HepG2 (cell line): ENCODE measurements around the gene PEA15. TPM values are rescaled to one million over a fixed set of nuclear protein-coding genes. Genes with fewer than 3 reads are reported as not detected.
A peak's percentile ranks its signal among the peaks of the same experiment; 100 is the strongest.

Experiments
- AFF4 ChIP-seq: sonication (generic); formaldehyde crosslinking; IDR thresholded peaks from 2 replicates; pipeline ENCODE4 v1.4.0; 2020; ENCODE audit warnings: missing genetic modification reagents
- ATF6 ChIP-seq: sonication (generic); formaldehyde crosslinking; conservative IDR thresholded peaks from 2 replicates; pipeline ENCODE4 v1.4.0; 2020; ENCODE audit warnings: missing genetic modification reagents
- GLMP ChIP-seq: sonication (generic); formaldehyde crosslinking; IDR thresholded peaks from 2 replicates; pipeline ENCODE4 v1.9.0; 2021; ENCODE audit warnings: missing genetic modification reagents, mild to moderate bottlenecking, borderline replicate concordance
- HINFP ChIP-seq: sonication (generic); formaldehyde crosslinking; IDR thresholded peaks from 2 replicates; pipeline ENCODE4 v1.4.0; 2020; ENCODE audit warnings: low read depth, mild to moderate bottlenecking, missing genetic modification reagents
- HNRNPK ChIP-seq: fragments of 200-400 bp; formaldehyde crosslinking; IDR thresholded peaks from 2 replicates; pipeline ENCODE4 v1.6.1; 2018; ENCODE audit warnings: low read length, low read depth, moderate library complexity, mild to moderate bottlenecking; ENCODE audit not compliant: poor library complexity, severe bottlenecking
- KDM5A ChIP-seq: fragments of 200-600 bp; sonication (generic); IDR thresholded peaks from 2 replicates; pipeline ENCODE4 v1.7.0; 2018; ENCODE audit warnings: antibody characterized with exemption, mild to moderate bottlenecking, low read length, borderline replicate concordance
- PRPF4 ChIP-seq: fragments of 200-400 bp; formaldehyde crosslinking; IDR thresholded peaks from 2 replicates; pipeline ENCODE4 v1.6.1; 2016; ENCODE audit warnings: low read length, low read depth; ENCODE audit not compliant: poor library complexity, severe bottlenecking
- SNAPC4 ChIP-seq: sonication (generic); formaldehyde crosslinking; IDR thresholded peaks from 2 replicates; pipeline ENCODE4 v1.4.0; 2020; ENCODE audit warnings: mild to moderate bottlenecking, missing genetic modification reagents
- ZNF343 ChIP-seq: sonication (generic); formaldehyde crosslinking; IDR thresholded peaks from 2 replicates; pipeline ENCODE4 v1.4.0; 2020; ENCODE audit warnings: mild to moderate bottlenecking, missing genetic modification reagents
- ZNF567 ChIP-seq: sonication (generic); formaldehyde crosslinking; IDR thresholded peaks from 2 replicates; pipeline ENCODE4 v1.8.1; 2023; ENCODE audit warnings: mild to moderate bottlenecking, missing genetic modification reagents, borderline replicate concordance
- ZSCAN20 ChIP-seq: sonication (generic); formaldehyde crosslinking; IDR thresholded peaks from 2 replicates; pipeline ENCODE4 v1.4.0; 2020; ENCODE audit warnings: missing genetic modification reagents, mild to moderate bottlenecking, borderline replicate concordance
- polyA plus RNA-seq, 8 experiments: library from polyadenylated mRNA; depleted of rRNA in 3 of 8; stranded (reverse) in 7 of 8; unstranded in 1 of 8; fragments of >200 nt; fragmentation: Illumina TruSeq in 4 of 8; extraction: Trizol in 4 of 8; gene quantifications; 2 replicates each; pipeline versions ENCODE4 v1.2.1 to v1.2.3, GENCODE V29; 2011 to 2016; ENCODE audit warnings: low read depth in 4 of 8, missing spikeins in 1 of 8, mixed read lengths in 1 of 8; ENCODE audit not compliant: insufficient read depth in 1 of 8
- total RNA-seq, 5 experiments: library from RNA; depleted of rRNA; stranded (reverse); fragments of >200 nt; fragmentation: Illumina TruSeq; extraction: Trizol; gene quantifications; 2 replicates each; pipeline ENCODE4 v1.2.3, GENCODE V29; 2016; ENCODE audit warnings: low read depth in 1 of 5

The PEA15 gene
- total and polyA plus RNA-seq, 2 of the 13 experiments (the other 11 are each of a cell fraction or from before 2014, with no cell fraction given), result 12.1 to 35.2 TPM

- no peak for TF ChIP-seq ATF6 (CRISPR knock-in tag)
- TF ChIP-seq AFF4 (CRISPR knock-in tag), result no peak
- no peak for TF ChIP-seq SNAPC4
- TF ChIP-seq KDM5A, result no peak
- TF ChIP-seq HINFP (CRISPR knock-in tag), result no peak
- TF ChIP-seq HNRNPK, result no peak
- TF ChIP-seq ZNF567 (CRISPR knock-in tag), result no peak; the same call in 1 of the 2 replicates
- no peak for TF ChIP-seq GLMP
- TF ChIP-seq ZNF343 (CRISPR knock-in tag), result peak; percentile 62; the same call in 1 of the 2 replicates
- TF ChIP-seq ZSCAN20 (CRISPR knock-in tag), result no peak
- TF ChIP-seq PRPF4, result peak; percentile 50
Observed at GRCh38 chr1:160193091-160193819, 11.9 kb upstream of the PEA15 start (continued).
